ENCODE data around the gene COL17A1.

The COL17A1 gene

DNA sequence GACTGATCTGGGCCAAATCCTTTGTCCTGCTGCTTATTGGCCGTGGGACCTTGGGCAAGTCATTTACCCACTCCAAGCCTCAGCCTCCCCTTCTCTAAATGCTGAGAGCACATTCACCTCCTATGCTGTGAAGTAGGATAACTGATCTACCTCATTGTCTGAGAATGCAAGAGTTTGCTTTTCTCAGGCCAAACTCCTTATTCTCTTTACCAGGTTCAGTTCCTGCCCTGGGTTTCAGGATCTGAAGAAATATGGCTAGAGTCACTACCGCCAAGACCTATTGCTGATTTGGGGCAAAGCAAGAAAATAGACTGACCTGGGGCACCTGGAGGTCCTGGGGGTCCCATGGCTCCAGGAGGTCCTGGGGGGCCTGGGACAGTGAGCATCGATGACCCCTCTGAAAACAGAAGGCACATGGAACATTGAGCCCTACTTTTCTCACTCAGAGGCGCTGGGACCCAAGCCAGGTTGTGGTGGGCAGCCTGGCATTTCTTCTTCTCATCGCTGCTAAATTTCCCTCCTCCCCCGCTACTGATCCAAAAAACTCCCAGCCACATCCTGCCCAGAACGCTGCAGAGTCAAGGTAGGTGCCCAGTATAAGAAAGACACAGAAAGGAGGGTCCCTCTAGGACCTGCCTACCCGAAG, 42.4 kb downstream of the COL17A1 start:
- no peak for TF ChIP-seq SPI1 (IDR thresholded peaks at IDR 0.05; ENCODE audit: borderline replicate concordance, low read depth)
- TF ChIP-seq GABPA (IDR thresholded peaks at IDR 0.05; ENCODE audit: low read depth) = no peak
- no peak overlapping the region for H3K4me3 ChIP-seq (replicated peaks; ENCODE audit: insufficient read depth, low read length)
- H3K27ac ChIP-seq (replicated peaks) = no peak overlapping the region
- no peaks in the 10 kb centered on the region for H3K27me3 ChIP-seq (ENCODE audit: insufficient read depth, poor library complexity, severe bottlenecking)
- DNase-seq (ENCODE audit: low read depth in 1 of 2, low spot score in 1 of 2) = no peak

DNA sequence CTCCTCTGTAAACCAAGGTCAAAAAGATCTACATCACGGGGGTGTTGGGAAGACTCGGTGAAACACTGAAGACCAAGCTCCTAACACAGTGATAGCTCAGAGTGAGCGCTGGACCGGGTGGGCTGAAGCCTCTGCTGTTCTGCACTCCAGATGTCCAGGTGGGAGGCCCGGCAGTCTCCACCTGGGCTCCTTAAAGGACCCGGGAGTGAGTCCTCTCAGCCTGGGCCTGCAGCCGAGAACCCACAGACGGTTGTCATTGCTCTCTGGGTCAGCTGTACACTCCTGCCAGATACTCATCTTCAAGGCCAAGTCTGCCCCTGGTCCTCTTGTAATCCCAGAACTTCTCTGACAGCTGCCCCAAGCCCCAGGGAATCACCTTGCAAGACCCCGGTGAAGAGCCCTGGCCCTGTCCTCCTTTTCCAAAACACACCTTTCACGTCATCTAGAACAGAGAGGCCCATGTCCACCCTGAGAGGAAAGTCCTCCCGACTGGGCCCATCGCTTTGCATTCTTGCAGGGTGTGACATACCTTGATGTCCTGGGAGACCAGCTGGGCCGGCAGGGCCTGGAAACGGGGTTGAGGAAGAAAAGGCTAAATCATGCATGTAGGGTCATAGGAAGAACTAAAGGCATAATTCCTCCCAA, 43.7 kb downstream of the COL17A1 start:
- no peak for TF ChIP-seq POLR2AphosphoS5 (IDR thresholded peaks at IDR 0.05; ENCODE audit: low read depth)
- TF ChIP-seq, protein P1, sequence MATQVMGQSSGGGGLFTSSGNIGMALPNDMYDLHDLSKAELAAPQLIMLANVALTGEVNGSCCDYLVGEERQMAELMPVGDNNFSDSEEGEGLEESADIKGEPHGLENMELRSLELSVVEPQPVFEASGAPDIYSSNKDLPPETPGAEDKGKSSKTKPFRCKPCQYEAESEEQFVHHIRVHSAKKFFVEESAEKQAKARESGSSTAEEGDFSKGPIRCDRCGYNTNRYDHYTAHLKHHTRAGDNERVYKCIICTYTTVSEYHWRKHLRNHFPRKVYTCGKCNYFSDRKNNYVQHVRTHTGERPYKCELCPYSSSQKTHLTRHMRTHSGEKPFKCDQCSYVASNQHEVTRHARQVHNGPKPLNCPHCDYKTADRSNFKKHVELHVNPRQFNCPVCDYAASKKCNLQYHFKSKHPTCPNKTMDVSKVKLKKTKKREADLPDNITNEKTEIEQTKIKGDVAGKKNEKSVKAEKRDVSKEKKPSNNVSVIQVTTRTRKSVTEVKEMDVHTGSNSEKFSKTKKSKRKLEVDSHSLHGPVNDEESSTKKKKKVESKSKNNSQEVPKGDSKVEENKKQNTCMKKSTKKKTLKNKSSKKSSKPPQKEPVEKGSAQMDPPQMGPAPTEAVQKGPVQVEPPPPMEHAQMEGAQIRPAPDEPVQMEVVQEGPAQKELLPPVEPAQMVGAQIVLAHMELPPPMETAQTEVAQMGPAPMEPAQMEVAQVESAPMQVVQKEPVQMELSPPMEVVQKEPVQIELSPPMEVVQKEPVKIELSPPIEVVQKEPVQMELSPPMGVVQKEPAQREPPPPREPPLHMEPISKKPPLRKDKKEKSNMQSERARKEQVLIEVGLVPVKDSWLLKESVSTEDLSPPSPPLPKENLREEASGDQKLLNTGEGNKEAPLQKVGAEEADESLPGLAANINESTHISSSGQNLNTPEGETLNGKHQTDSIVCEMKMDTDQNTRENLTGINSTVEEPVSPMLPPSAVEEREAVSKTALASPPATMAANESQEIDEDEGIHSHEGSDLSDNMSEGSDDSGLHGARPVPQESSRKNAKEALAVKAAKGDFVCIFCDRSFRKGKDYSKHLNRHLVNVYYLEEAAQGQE (IDR thresholded peaks at IDR 0.05; ENCODE audit: insufficient replicate concordance, low read depth) = no peak
- TF ChIP-seq, protein P2, sequence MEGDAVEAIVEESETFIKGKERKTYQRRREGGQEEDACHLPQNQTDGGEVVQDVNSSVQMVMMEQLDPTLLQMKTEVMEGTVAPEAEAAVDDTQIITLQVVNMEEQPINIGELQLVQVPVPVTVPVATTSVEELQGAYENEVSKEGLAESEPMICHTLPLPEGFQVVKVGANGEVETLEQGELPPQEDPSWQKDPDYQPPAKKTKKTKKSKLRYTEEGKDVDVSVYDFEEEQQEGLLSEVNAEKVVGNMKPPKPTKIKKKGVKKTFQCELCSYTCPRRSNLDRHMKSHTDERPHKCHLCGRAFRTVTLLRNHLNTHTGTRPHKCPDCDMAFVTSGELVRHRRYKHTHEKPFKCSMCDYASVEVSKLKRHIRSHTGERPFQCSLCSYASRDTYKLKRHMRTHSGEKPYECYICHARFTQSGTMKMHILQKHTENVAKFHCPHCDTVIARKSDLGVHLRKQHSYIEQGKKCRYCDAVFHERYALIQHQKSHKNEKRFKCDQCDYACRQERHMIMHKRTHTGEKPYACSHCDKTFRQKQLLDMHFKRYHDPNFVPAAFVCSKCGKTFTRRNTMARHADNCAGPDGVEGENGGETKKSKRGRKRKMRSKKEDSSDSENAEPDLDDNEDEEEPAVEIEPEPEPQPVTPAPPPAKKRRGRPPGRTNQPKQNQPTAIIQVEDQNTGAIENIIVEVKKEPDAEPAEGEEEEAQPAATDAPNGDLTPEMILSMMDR (IDR thresholded peaks at IDR 0.05; ENCODE audit: insufficient read depth, low read length) = no peak
- no peak for TF ChIP-seq GABPA (IDR thresholded peaks at IDR 0.05; ENCODE audit: low read depth)
- no peak for TF ChIP-seq SPI1 (IDR thresholded peaks at IDR 0.05; ENCODE audit: borderline replicate concordance, low read depth)
- no peak overlapping the region for H3K4me3 ChIP-seq (replicated peaks; ENCODE audit: insufficient read depth, low read length)
- no peaks in the 10 kb centered on the region for H3K27me3 ChIP-seq (ENCODE audit: insufficient read depth, poor library complexity, severe bottlenecking)
- H3K27ac ChIP-seq (replicated peaks) = no peak overlapping the region
- no peak for DNase-seq (ENCODE audit: low read depth in 1 of 2, low spot score in 1 of 2)

DNA sequence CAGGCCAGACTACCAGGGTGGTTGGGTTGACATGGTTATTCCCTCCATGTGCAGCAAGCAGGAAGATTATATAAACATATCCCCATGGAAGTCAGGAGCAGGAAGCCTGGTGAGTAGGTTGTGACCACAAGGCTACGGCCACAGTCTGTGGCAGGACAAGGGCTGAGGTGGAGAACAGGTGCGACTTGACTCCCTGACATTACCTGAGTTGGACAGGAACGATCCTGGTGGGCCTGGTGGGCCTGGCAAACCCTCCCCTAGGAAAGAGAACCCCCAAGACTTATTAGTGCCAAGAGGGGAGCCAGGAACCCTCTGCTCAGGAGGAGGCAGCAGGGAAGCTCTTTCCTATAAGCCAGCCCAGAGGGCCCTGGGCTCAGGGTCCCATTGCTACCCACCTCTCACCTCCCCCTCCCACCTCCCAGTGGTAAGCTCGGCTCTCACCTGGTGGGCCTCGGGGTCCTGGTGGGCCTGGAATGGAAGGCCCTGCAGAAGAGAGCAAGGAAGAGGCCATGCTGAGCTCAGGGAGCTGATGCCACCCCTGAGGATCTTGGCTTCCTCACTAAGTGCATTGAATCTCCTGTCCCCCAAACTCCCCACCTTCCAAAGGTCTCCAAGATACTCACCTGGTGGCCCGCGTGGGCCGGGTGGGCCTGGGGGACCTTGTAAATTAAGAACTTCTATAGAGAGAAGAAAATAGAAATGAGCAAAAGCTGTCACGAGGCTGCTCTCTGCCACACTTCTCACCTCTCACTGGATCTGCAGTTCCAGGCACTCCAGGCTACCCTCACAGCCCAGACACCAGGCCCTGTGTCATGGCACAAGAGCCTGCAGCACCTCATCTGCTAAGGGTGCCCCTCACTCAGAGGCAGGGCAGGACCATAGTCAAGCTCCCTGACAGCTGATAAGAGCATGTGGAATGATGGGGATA, 44.6 kb downstream of the COL17A1 start:
- Histone ChIP-seq H3K27ac (replicated peaks) (no peak overlapping the region), H3K27me3 (ENCODE audit: insufficient read depth, poor library complexity, severe bottlenecking) (no peaks in the 10 kb centered on the region), H3K4me3 (replicated peaks; ENCODE audit: insufficient read depth, low read length) (no peak overlapping the region)
- TF ChIP-seq GABPA (IDR thresholded peaks at IDR 0.05; ENCODE audit: low read depth) (no peak), SPI1 (IDR thresholded peaks at IDR 0.05; ENCODE audit: borderline replicate concordance, low read depth) (no peak)
- TF ChIP-seq, protein P2 (IDR thresholded peaks at IDR 0.05; ENCODE audit: insufficient read depth, low read length) = no peak
- TF ChIP-seq, protein P1 (IDR thresholded peaks at IDR 0.05; ENCODE audit: insufficient replicate concordance, low read depth) = no peak
- DNase-seq (ENCODE audit: low read depth in 1 of 2, low spot score in 1 of 2) = no peak

DNA sequence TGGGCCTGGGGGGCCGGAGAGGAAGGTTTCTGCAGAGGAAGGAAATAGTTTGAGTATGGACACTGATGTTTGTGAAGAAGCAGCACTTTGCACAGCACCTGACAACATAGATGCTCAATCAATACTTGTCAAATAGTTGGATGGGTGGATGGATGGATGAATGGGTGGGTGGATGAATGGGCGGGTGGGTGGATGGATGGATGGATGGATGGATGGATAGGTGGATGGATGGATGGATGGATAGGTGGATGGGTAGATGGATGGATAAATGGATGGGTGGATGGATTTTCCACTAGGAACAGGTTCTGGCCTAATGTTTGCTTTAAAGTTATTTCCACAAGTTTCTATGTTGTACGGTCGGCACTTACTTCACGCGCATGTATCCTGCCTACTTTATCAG, 45.3 kb downstream of the COL17A1 start:
- H3K27me3 ChIP-seq (ENCODE audit: insufficient read depth, poor library complexity, severe bottlenecking) = no peaks in the 10 kb centered on the region
- no peak for DNase-seq (ENCODE audit: low read depth in 1 of 2, low spot score in 1 of 2)
- no peak overlapping the region for H3K27ac ChIP-seq (replicated peaks)
- TF ChIP-seq, protein P2 (IDR thresholded peaks at IDR 0.05; ENCODE audit: insufficient read depth, low read length) = no peak
- no peak for TF ChIP-seq POLR2AphosphoS5 (IDR thresholded peaks at IDR 0.05; ENCODE audit: low read depth)
- TF ChIP-seq GABPA (IDR thresholded peaks at IDR 0.05; ENCODE audit: low read depth) = no peak
- TF ChIP-seq, protein P1 (IDR thresholded peaks at IDR 0.05; ENCODE audit: insufficient replicate concordance, low read depth) = no peak
- no peak for TF ChIP-seq SPI1 (IDR thresholded peaks at IDR 0.05; ENCODE audit: borderline replicate concordance, low read depth)
- no peak overlapping the region for H3K4me3 ChIP-seq (replicated peaks; ENCODE audit: insufficient read depth, low read length)

All from HL-60 (cell line).